ENCODE results near the gene HACD2. TPM values are rescaled to one million over a fixed set of nuclear protein-coding genes. Genes with fewer than 3 reads are reported as not detected.

HACD2 gene
- polyA plus RNA-seq, 2 of the 4 experiments (the other 2 are of a cell fraction), result 41.8 to 97.7 TPM

- H3K27ac ChIP-seq, result no peak overlapping the region
- no peak overlapping the region for H3K4me3 ChIP-seq
- H3K4me2 ChIP-seq, result no peak overlapping the region
- FAIRE-seq, result no peak
- CTCF ChIA-PET, result interaction anchor here (1.0 kb wide), 1 partner anchor 204 kb away, joined by 5 read pairs; no protein-coding TSS in a partner anchor
- H3K4me1 ChIP-seq, result no peaks in the 10 kb centered on the region
- TF ChIP-seq EHMT2 (IDR thresholded peaks at IDR 0.05; ENCODE audit: low read depth), result no peak
- TF ChIP-seq CBX2 (IDR thresholded peaks at IDR 0.05; ENCODE audit: borderline replicate concordance, low read depth), result no peak
- no peak for TF ChIP-seq SMC3 (IDR thresholded peaks at IDR 0.05)
- no peak for TF ChIP-seq USF2 (IDR thresholded peaks at IDR 0.05)
- TF ChIP-seq RFX5 (IDR thresholded peaks at IDR 0.05), result no peak
- TF ChIP-seq CHD2 (IDR thresholded peaks at IDR 0.05; ENCODE audit: low read length, partially characterized antibody), result no peak
- no peak for ATAC-seq
- POLR2A ChIA-PET, result no interaction called here
- WGBS (ENCODE audit: missing lambda C conversion rate), result 93% methylated on average over 3 of the region's 3 CpGs
- H3K9me3 ChIP-seq, result no peaks in the 10 kb centered on the region
- DNase-seq (ENCODE audit: low read depth in 1 of 2, low spot score in 1 of 2), result no peak
Observed at GRCh38 chr3:123511726-123512125, 73.1 kb downstream of the HACD2 start.

- Histone ChIP-seq H3K4me3 (no peak overlapping the region), H3K27ac (no peak overlapping the region), H3K4me2 (no peak overlapping the region), H3K9me3 (no peaks in the 10 kb centered on the region), H3K4me1 (no peaks in the 10 kb centered on the region)
- CTCF ChIA-PET, result interaction anchor here (0.8 to 1.0 kb wide), 2 partner anchors 13 to 203 kb away, joined by 3 to 5 read pairs; no protein-coding TSS in a partner anchor
- DNase-seq (ENCODE audit: low read depth in 1 of 2, low spot score in 1 of 2), result no peak
- no peak for FAIRE-seq
- TF ChIP-seq JUNB (IDR thresholded peaks at IDR 0.05) (no peak), JUN (IDR thresholded peaks at IDR 0.05) (no peak), ZNF302 (CRISPR knock-in tag; IDR thresholded peaks at IDR 0.05) (no peak), CHD2 (IDR thresholded peaks at IDR 0.05; ENCODE audit: low read length, partially characterized antibody) (no peak), RNF2 (IDR thresholded peaks at IDR 0.05; ENCODE audit: borderline replicate concordance, low read depth) (no peak), NPAS2 (CRISPR knock-in tag; IDR thresholded peaks at IDR 0.05; ENCODE audit: borderline replicate concordance) (no peak)
- no peak for ATAC-seq
- POLR2A ChIA-PET, result no interaction called here
Observed at GRCh38 chr3:123511084-123511483, 73.8 kb downstream of the HACD2 start.

- 91% methylated on average over 6 of the region's 6 CpGs for WGBS (ENCODE audit: missing lambda C conversion rate)
- ChIA-PET CTCF (interaction anchor here (1.0 to 1.6 kb wide), 2 partner anchors 13 to 59 kb away, joined by 3 read pairs; partner anchors contain the start of gene ADCY5), POLR2A (interaction anchor here (0.6 kb wide), 1 partner anchor 65 kb away, joined by 3 read pairs; no protein-coding TSS in a partner anchor)
- Histone ChIP-seq H3K4me1 (no peaks in the 10 kb centered on the region), H3K4me2 (no peak overlapping the region), H3K9me3 (no peaks in the 10 kb centered on the region), H3K27ac (no peak overlapping the region), H3K4me3 (no peak overlapping the region)
- DNase-seq (ENCODE audit: low read depth in 1 of 2, low spot score in 1 of 2) (no peak), ATAC-seq (no peak; a peak in 1 of 6 replicates), FAIRE-seq (no peak)
- TF ChIP-seq CEBPB (IDR thresholded peaks at IDR 0.05) (no peak), HES2 (IDR thresholded peaks at IDR 0.05) (no peak), CHD4 (IDR thresholded peaks at IDR 0.05; ENCODE audit: borderline replicate concordance) (no peak), JUNB (IDR thresholded peaks at IDR 0.05) (no peak), FOSB (CRISPR knock-in tag; IDR thresholded peaks at IDR 0.05) (no peak), GATA3 (IDR thresholded peaks at IDR 0.05; ENCODE audit: borderline replicate concordance) (no peak), RAD21 (conservative IDR thresholded peaks at IDR 0.05 in 1 of 2, IDR thresholded peaks at IDR 0.05 in 1 of 2) (no peak), ZC3H11A (IDR thresholded peaks at IDR 0.05) (no peak), TP53 (CRISPR knock-in tag; IDR thresholded peaks at IDR 0.05) (no peak)
Observed at GRCh38 chr3:123508178-123508577, 76.7 kb downstream of the HACD2 start.

GRCh38 chr3:123505820-123506219, 79.0 kb downstream of the HACD2 start:
- no peaks in the 10 kb centered on the region for H3K4me1 ChIP-seq
- ATAC-seq (no peak), DNase-seq (ENCODE audit: low read depth in 1 of 2, low spot score in 1 of 2) (no peak), FAIRE-seq (no peak)
- POLR2A ChIA-PET, result no interaction called here
- no peaks in the 10 kb centered on the region for H3K9me3 ChIP-seq
- WGBS (ENCODE audit: missing lambda C conversion rate), result 95% methylated on average over 6 of the region's 6 CpGs
- no peak for TF ChIP-seq RARB (CRISPR knock-in tag; IDR thresholded peaks at IDR 0.05)
- no peak overlapping the region for H3K4me2 ChIP-seq
- CTCF ChIA-PET, result interaction anchor here (1.1 to 1.4 kb wide), 3 partner anchors 17 to 177 kb away, joined by 4 to 6 read pairs (median 5); no protein-coding TSS in a partner anchor
- no peak overlapping the region for H3K4me3 ChIP-seq
- H3K27ac ChIP-seq, result no peak overlapping the region

All from A549 (cell line).